ENCODE results near the gene COASY.
A peak's percentile ranks its signal among the peaks of the same experiment; 100 is the strongest.
"Not testable (repeated sequence)": the region's sequence is repeated elsewhere in the genome, so short reads cannot be mapped to it uniquely, and the experiment has no call there.

Gene COASY

GRCh38 chr17:42574463-42574862 lies 12.5 kb downstream of the COASY start:
- DNase-seq (ENCODE audit: low read depth) = no peak

- DNase-seq (ENCODE audit: low read depth) = no peak
These were observed 15.2 kb downstream of the COASY start for GRCh38 chr17:42577140-42577531.

GRCh38 chr17:42577532-42578281 lies 15.8 kb downstream of the COASY start, which contains the start of gene PSMC3IP:
Gene PSMC3IP, minus strand, starts transcription at chr17:42577729. Its CDS starts 43 bp downstream, at chr17:42577686.
- DNase-seq (ENCODE audit: low read depth) = peak; percentile 95

GRCh38 chr17:42578282-42578869 lies 16.4 kb downstream of the COASY start:
- DNase-seq (ENCODE audit: low read depth) = peak; percentile 72

GRCh38 chr17:42579794-42580551 lies 18.0 kb downstream of the COASY start:
- no peak for DNase-seq (ENCODE audit: low read depth)

GRCh38 chr17:42581744-42582270 lies 19.9 kb downstream of the COASY start:
- no peak for DNase-seq (ENCODE audit: low read depth)

- no peak for DNase-seq (ENCODE audit: low read depth)
These were observed 22.9 kb downstream of the COASY start for GRCh38 chr17:42584880-42585279.

- DNase-seq (ENCODE audit: low read depth) = peak; percentile 10
These were observed 23.4 kb downstream of the COASY start for GRCh38 chr17:42585353-42585752.

GRCh38 chr17:42586514-42587230 lies 24.7 kb downstream of the COASY start:
- DNase-seq (ENCODE audit: low read depth) = no peak

- DNase-seq (ENCODE audit: low read depth) = no peak
These were observed 28.9 kb downstream of the COASY start for GRCh38 chr17:42590886-42591285.

- no peak for DNase-seq (ENCODE audit: low read depth)
These were observed 29.5 kb downstream of the COASY start for GRCh38 chr17:42591411-42591810.

- DNase-seq (ENCODE audit: low read depth) = no peak
These were observed 34.4 kb downstream of the COASY start for GRCh38 chr17:42596386-42596785.

- no peak for DNase-seq (ENCODE audit: low read depth)
These were observed 37.0 kb downstream of the COASY start for GRCh38 chr17:42598905-42599304.

GRCh38 chr17:42603318-42603717 lies 41.4 kb downstream of the COASY start:
- DNase-seq (ENCODE audit: low read depth) = no peak

GRCh38 chr17:42607769-42608168 lies 45.8 kb downstream of the COASY start:
- DNase-seq (ENCODE audit: low read depth) = no peak

GRCh38 chr17:42608305-42609181 lies 46.6 kb downstream of the COASY start:
- peak; percentile 25 for DNase-seq (ENCODE audit: low read depth)

- DNase-seq (ENCODE audit: low read depth) = peak; percentile 99
These were observed 47.4 kb downstream of the COASY start, which contains the start of the genes RETREG3 and TUBG1 for GRCh38 chr17:42609182-42609813. Gene RETREG3, minus strand, starts transcription at chr17:42609374. Its CDS starts 50 bp downstream, at chr17:42609324. Gene TUBG1, plus strand, starts transcription at chr17:42609683. Its CDS starts 55 bp downstream, at chr17:42609738.

GRCh38 chr17:42609814-42610801 lies 48.2 kb downstream of the COASY start:
- DNase-seq (ENCODE audit: low read depth) = not testable (repeated sequence)

- DNase-seq (ENCODE audit: low read depth) = no peak
These were observed 50.1 kb downstream of the COASY start for GRCh38 chr17:42612013-42612412.
